HepG2 (cell line): ENCODE measurements around the gene PCGF6. TPM values are rescaled to one million over a fixed set of nuclear protein-coding genes. Genes with fewer than 3 reads are reported as not detected.

Experiments
- ATF1 ChIP-seq: IDR thresholded peaks from 2 replicates; pipeline ENCODE4 v1.6.1; 2016; ENCODE audit warnings: mild to moderate bottlenecking, control low read depth
- ATF2 ChIP-seq: sonication (generic); formaldehyde crosslinking; IDR thresholded peaks from 2 replicates; pipeline ENCODE4 v1.4.0; 2020; ENCODE audit warnings: missing genetic modification reagents
- CCDC6 ChIP-seq: sonication (generic); formaldehyde crosslinking; IDR thresholded peaks from 2 replicates; pipeline ENCODE4 v1.8.1; 2022; ENCODE audit warnings: mild to moderate bottlenecking, missing genetic modification reagents, moderate library complexity
- CSRNP2 ChIP-seq: sonication (generic); formaldehyde crosslinking; conservative IDR thresholded peaks from 2 replicates; pipeline ENCODE4 v1.8.0; 2022; ENCODE audit warnings: low read depth, missing genetic modification reagents
- GMEB1 ChIP-seq: sonication (generic); formaldehyde crosslinking; IDR thresholded peaks from 2 replicates; pipeline ENCODE4 v1.5.1; 2020; ENCODE audit warnings: missing genetic modification reagents, mild to moderate bottlenecking, borderline replicate concordance
- HIVEP1 ChIP-seq: sonication (generic); formaldehyde crosslinking; IDR thresholded peaks from 2 replicates; pipeline ENCODE4 v1.4.0; 2020; ENCODE audit warnings: mild to moderate bottlenecking, missing genetic modification reagents
- NFE2L1 ChIP-seq: sonication (generic); formaldehyde crosslinking; IDR thresholded peaks from 2 replicates; pipeline ENCODE4 v1.4.0; 2020; ENCODE audit warnings: missing genetic modification reagents, mild to moderate bottlenecking, borderline replicate concordance
- YEATS4 ChIP-seq: sonication (generic); formaldehyde crosslinking; IDR thresholded peaks from 2 replicates; pipeline ENCODE4 v1.4.0; 2020; ENCODE audit warnings: missing genetic modification reagents, borderline replicate concordance
- ZBTB33 ChIP-seq: sonication (generic); formaldehyde crosslinking; IDR thresholded peaks from 2 replicates; pipeline ENCODE4 v1.4.0; 2020; ENCODE audit warnings: missing genetic modification reagents
- ZNF318 ChIP-seq: sonication (generic); formaldehyde crosslinking; IDR thresholded peaks from 2 replicates; pipeline ENCODE4 v1.4.0; 2020; ENCODE audit warnings: mild to moderate bottlenecking, missing genetic modification reagents
- polyA plus RNA-seq, 8 experiments: library from polyadenylated mRNA; depleted of rRNA in 3 of 8; stranded (reverse) in 7 of 8; unstranded in 1 of 8; fragments of >200 nt; fragmentation: Illumina TruSeq in 4 of 8; extraction: Trizol in 4 of 8; gene quantifications; 2 replicates each; pipeline versions ENCODE4 v1.2.1 to v1.2.3, GENCODE V29; 2011 to 2016; ENCODE audit warnings: low read depth in 4 of 8, missing spikeins in 1 of 8, mixed read lengths in 1 of 8; ENCODE audit not compliant: insufficient read depth in 1 of 8
- total RNA-seq, 5 experiments: library from RNA; depleted of rRNA; stranded (reverse); fragments of >200 nt; fragmentation: Illumina TruSeq; extraction: Trizol; gene quantifications; 2 replicates each; pipeline ENCODE4 v1.2.3, GENCODE V29; 2016; ENCODE audit warnings: low read depth in 1 of 5

The PCGF6 gene
- total and polyA plus RNA-seq, 2 of the 13 experiments (the other 11 are each of a cell fraction or from before 2014, with no cell fraction given): 5.2 to 19.4 TPM

- no peak; the same call in 1 of the 2 replicates for TF ChIP-seq YEATS4 (CRISPR knock-in tag)
- TF ChIP-seq CSRNP2 (CRISPR knock-in tag): no peak
- peak; percentile 44; the same call in 1 of the 2 replicates for TF ChIP-seq ZBTB33 (CRISPR knock-in tag)
- peak; percentile 79; the same call in 1 of the 2 replicates for TF ChIP-seq CCDC6
- peak; percentile 58; the same call in 1 of the 2 replicates for TF ChIP-seq HIVEP1 (CRISPR knock-in tag)
- peak; percentile 41; the same call in 1 of the 2 replicates for TF ChIP-seq ATF2 (CRISPR knock-in tag)
- peak; percentile 49; the same call in 1 of the 2 replicates for TF ChIP-seq GMEB1 (CRISPR knock-in tag)
- no peak for TF ChIP-seq ATF1 (CRISPR knock-in tag)
- TF ChIP-seq NFE2L1 (CRISPR knock-in tag): no peak
- TF ChIP-seq ZNF318 (CRISPR knock-in tag): no peak
Measured at GRCh38 chr10:103367782-103368518, 17.0 kb upstream of the PCGF6 start, which contains the start of gene TAF5 (continued).
